Measurements from ENCODE around the gene TRPV5.

TRPV5 gene

GRCh38 chr7:142962991-142963390 is 29.4 kb upstream of the TRPV5 start:
- TF ChIP-seq CTCF (IDR thresholded peaks at IDR 0.05; ENCODE audit: low read depth, low read length), result no peak
- DNase-seq (ENCODE audit: low read depth in 2 of 2), result no peak
- H3K4me3 ChIP-seq (replicated peaks in 1 of 2; ENCODE audit: low read depth in 2 of 2, low read length in 2 of 2), result no peak overlapping the region

GRCh38 chr7:142961973-142962926 is 28.7 kb upstream of the TRPV5 start, which contains the start of gene KEL:
TSS of gene KEL (minus strand) at chr7:142962363. CDS start at chr7:142962206, 157 bp downstream.
- TF ChIP-seq CTCF (IDR thresholded peaks at IDR 0.05; ENCODE audit: low read depth, low read length), result no peak
- H3K4me3 ChIP-seq (replicated peaks in 1 of 2; ENCODE audit: low read depth in 2 of 2, low read length in 2 of 2), result no peak within 1 kb of the TSS
- DNase-seq (ENCODE audit: low read depth in 2 of 2), result no peak

- TF ChIP-seq CTCF (IDR thresholded peaks at IDR 0.05; ENCODE audit: low read depth, low read length), result no peak
- DNase-seq (ENCODE audit: low read depth in 2 of 2), result no peak
- no peak overlapping the region for H3K4me3 ChIP-seq (replicated peaks in 1 of 2; ENCODE audit: low read depth in 2 of 2, low read length in 2 of 2)
Measured at GRCh38 chr7:142961595-142961972, 28.0 kb upstream of the TRPV5 start.

GRCh38 chr7:142960955-142961512 is 27.5 kb upstream of the TRPV5 start:
- TF ChIP-seq CTCF (IDR thresholded peaks at IDR 0.05; ENCODE audit: low read depth, low read length), result no peak
- no peak for DNase-seq (ENCODE audit: low read depth in 2 of 2)
- H3K4me3 ChIP-seq (replicated peaks in 1 of 2; ENCODE audit: low read depth in 2 of 2, low read length in 2 of 2), result no peak overlapping the region

GRCh38 chr7:142959202-142959601 is 25.7 kb upstream of the TRPV5 start:
- no peak for TF ChIP-seq CTCF (IDR thresholded peaks at IDR 0.05; ENCODE audit: low read depth, low read length)
- no peak for DNase-seq (ENCODE audit: low read depth in 2 of 2)
- no peak overlapping the region for H3K4me3 ChIP-seq (replicated peaks in 1 of 2; ENCODE audit: low read depth in 2 of 2, low read length in 2 of 2)

GRCh38 chr7:142957723-142958122 is 24.2 kb upstream of the TRPV5 start:
- no peak for TF ChIP-seq CTCF (IDR thresholded peaks at IDR 0.05; ENCODE audit: low read depth, low read length)
- no peak overlapping the region for H3K4me3 ChIP-seq (replicated peaks in 1 of 2; ENCODE audit: low read depth in 2 of 2, low read length in 2 of 2)
- no peak for DNase-seq (ENCODE audit: low read depth in 2 of 2)

Measured in cardiac fibroblast (primary cell).